ENCODE results near the gene KRIT1. TPM values are rescaled to one million over a fixed set of nuclear protein-coding genes. Genes with fewer than 3 reads are reported as not detected.
A peak's percentile ranks its signal among the peaks of the same experiment; 100 is the strongest.
"Not testable (repeated sequence)": the region's sequence is repeated elsewhere in the genome, so short reads cannot be mapped to it uniquely, and the experiment has no call there.

The KRIT1 gene
- total RNA-seq, 2 donors from 2014 or later = 22.1 to 31.6 TPM

- intact Hi-C loops (cut with DNase I) = loop anchor here in 1 of 2 donors (2.0 kb wide), 1 partner anchor 268 kb away; the partner anchor contains the start of gene GATAD1
- ATAC-seq = peak; percentile 98 to 99
- peak; percentile 89 for DNase-seq
Measured at GRCh38 chr7:92178928-92179924, 66.5 kb downstream of the KRIT1 start, which contains the start of gene LRRD1. TSS of gene LRRD1 (minus strand) at chr7:92179142. CDS start at chr7:92165202, 13,940 bp downstream.

GRCh38 chr7:92177362-92177761 is 68.4 kb downstream of the KRIT1 start:
- DNase-seq = no peak
- ATAC-seq = no peak
- intact Hi-C loops (cut with DNase I) = no loop called here

- ATAC-seq; intact Hi-C loops (cut with DNase I): not testable (repeated sequence)
Measured at GRCh38 chr7:92169529-92169928, 76.2 kb downstream of the KRIT1 start.

GRCh38 chr7:92161271-92161670 is 84.4 kb downstream of the KRIT1 start:
- DNase-seq (no peak), ATAC-seq (no peak)
- intact Hi-C loops (cut with DNase I) = no loop called here

More at GRCh38 chr7:92169529-92169928, 76.2 kb downstream of the KRIT1 start:
- DNase-seq = not testable (repeated sequence)

- intact Hi-C loops (cut with DNase I) = no loop called here
Measured at GRCh38 chr7:92158660-92159575, 86.8 kb downstream of the KRIT1 start.

GRCh38 chr7:92156990-92157389 is 88.7 kb downstream of the KRIT1 start:
- ATAC-seq (no peak), DNase-seq (no peak)
- intact Hi-C loops (cut with DNase I) = no loop called here

More at GRCh38 chr7:92158660-92159575, 86.8 kb downstream of the KRIT1 start:
- no peak for ATAC-seq
- no peak for DNase-seq

- DNase-seq = no peak
- intact Hi-C loops (cut with DNase I) = no loop called here
- no peak for ATAC-seq
Measured at GRCh38 chr7:92155108-92155739, 90.5 kb downstream of the KRIT1 start.

- intact Hi-C loops (cut with DNase I) = no loop called here
- ATAC-seq = no peak
- no peak for DNase-seq
Measured at GRCh38 chr7:92150450-92151017, 95.2 kb downstream of the KRIT1 start.

- DNase-seq (no peak), ATAC-seq (no peak)
- intact Hi-C loops (cut with DNase I) = no loop called here
Measured at GRCh38 chr7:92149736-92150239, 95.9 kb downstream of the KRIT1 start.

Small RNA genes within 50 kb of the gene (microRNA-seq; reads per million reads assigned to microRNA genes)
- 0 reads per million in 2 donors for gene MIR1285-1

Other genes with a start within 250 kb of the KRIT1 start
- 10 to 100 TPM; 28.3 to 61.1 TPM for gene CYP51A1, start 111.4 kb downstream of the KRIT1 start, total RNA-seq
- under 1 TPM in 1 of 2 donors, not detected in 1; 0.10 TPM for gene LRRD1, start 66.8 kb downstream of the KRIT1 start, total RNA-seq
- gene ANKIB1, start 60 bp upstream of the KRIT1 start, total RNA-seq = 10 to 100 TPM; 44.7 to 53.8 TPM
- 10 to 100 TPM; 16.1 to 18.2 TPM for gene GATAD1, start 201.6 kb upstream of the KRIT1 start, total RNA-seq
- not detected for gene ERVW-1, start 232.0 kb upstream of the KRIT1 start, total RNA-seq